SH-SY5Y (cell line): ENCODE results near the gene KIF1B.

Experiments
- GATA2 ChIP-seq: IDR thresholded peaks from 2 replicates; pipeline ENCODE4 v1.6.1; 2011; ENCODE audit warnings: mild to moderate bottlenecking, low read depth, low read length
- GATA3 ChIP-seq: IDR thresholded peaks from 2 replicates; pipeline ENCODE4 v1.6.1; 2011; ENCODE audit warnings: low read depth, mild to moderate bottlenecking, low read length, moderate library complexity

KIF1B gene

GRCh38 chr1:10339815-10340214 is 129.4 kb downstream of the KIF1B start:
- TF ChIP-seq GATA2: no peak
- TF ChIP-seq GATA3: no peak

- no peak for TF ChIP-seq GATA3
- TF ChIP-seq GATA2: no peak
Observed at GRCh38 chr1:10340930-10341590, 130.7 kb downstream of the KIF1B start.

- TF ChIP-seq GATA2 (no peak), GATA3 (no peak)
Observed at GRCh38 chr1:10347109-10347508, 136.7 kb downstream of the KIF1B start.

GRCh38 chr1:10353282-10353681 is 142.9 kb downstream of the KIF1B start:
- TF ChIP-seq GATA2 (no peak), GATA3 (no peak)

- no peak for TF ChIP-seq GATA2
- TF ChIP-seq GATA3: no peak
Observed at GRCh38 chr1:10353693-10354092, 143.3 kb downstream of the KIF1B start.

- TF ChIP-seq GATA2: no peak
- no peak for TF ChIP-seq GATA3
Observed at GRCh38 chr1:10360045-10360444, 149.7 kb downstream of the KIF1B start.

GRCh38 chr1:10361515-10361914 is 151.1 kb downstream of the KIF1B start:
- TF ChIP-seq GATA3 (no peak), GATA2 (no peak)

GRCh38 chr1:10368194-10368593 is 157.8 kb downstream of the KIF1B start:
- TF ChIP-seq GATA2 (no peak), GATA3 (no peak)

- TF ChIP-seq GATA2 (no peak), GATA3 (no peak)
Observed at GRCh38 chr1:10374442-10374860, 164.1 kb downstream of the KIF1B start.

GRCh38 chr1:10378081-10378841 is 167.9 kb downstream of the KIF1B start:
- TF ChIP-seq GATA2: 0 out of 2 replicates have a peak, but pooled peaks have one; percentile 26
- TF ChIP-seq GATA3: no peak

- TF ChIP-seq GATA3 (no peak), GATA2 (no peak)
Observed at GRCh38 chr1:10379101-10379620, 168.8 kb downstream of the KIF1B start.

- TF ChIP-seq GATA3 (no peak), GATA2 (no peak)
Observed at GRCh38 chr1:10379676-10380075, 169.3 kb downstream of the KIF1B start.

- TF ChIP-seq GATA2 (no peak), GATA3 (no peak)
Observed at GRCh38 chr1:10380594-10381275, 170.4 kb downstream of the KIF1B start.

- no peak for TF ChIP-seq GATA2
- no peak for TF ChIP-seq GATA3
Observed at GRCh38 chr1:10383630-10384029, 173.3 kb downstream of the KIF1B start.
